C4-2B (cell line): Measurements from ENCODE around the gene FCGBP.

Experiments
- CTCF ChIP-seq: fragments of 450-650 bp; conservative IDR thresholded peaks from 2 replicates; pipeline ENCODE4 v1.5.1; 2017; ENCODE audit warnings: mild to moderate bottlenecking
- ZFX ChIP-seq: fragments of 450-650 bp; IDR thresholded peaks from 2 replicates; pipeline ENCODE4 v1.6.1; 2017

DNA sequence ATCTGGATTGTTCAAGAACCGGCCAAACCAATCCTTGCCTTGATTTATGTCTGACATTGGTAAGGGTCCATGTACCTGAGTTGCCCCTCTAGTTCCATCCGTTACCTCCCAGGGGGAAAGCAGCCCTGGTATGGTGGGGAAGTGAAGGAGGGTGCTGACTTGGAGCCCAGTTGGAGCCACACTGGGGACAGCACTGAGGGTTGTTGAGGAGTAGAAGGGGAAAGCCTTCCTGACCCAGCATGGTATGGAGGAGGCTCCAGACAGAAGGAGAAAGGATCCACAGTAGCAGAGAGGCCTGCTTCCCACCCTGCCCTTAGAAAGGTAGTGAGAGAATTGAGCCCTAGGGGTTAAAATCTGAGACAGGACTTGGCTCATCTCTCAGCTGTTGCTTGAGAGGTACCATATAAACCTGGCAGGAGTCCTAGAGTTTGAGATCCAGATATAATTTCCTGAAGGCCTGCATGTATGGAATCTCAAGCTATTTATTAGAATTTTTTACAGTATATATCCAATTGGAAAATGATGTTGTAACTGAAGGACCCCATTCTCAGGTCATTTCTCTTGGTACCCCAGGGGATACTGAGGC is 16.7 kb upstream of the FCGBP start:
- TF ChIP-seq CTCF (no peak), ZFX (no peak)
